Mucosa of rectum (tissue), 2 donors: ENCODE results near the gene NAXD.

ENCODE experiments used
- H3K27ac ChIP-seq, 2 donors: one replicate each; pipeline ENCODE4 v1.7.0; 2013; ENCODE audit warnings: inconsistent platforms in 2 of 2, low read depth in 2 of 2, low read length in 2 of 2
- H3K27me3 ChIP-seq, 2 donors: one replicate each; pipeline ENCODE4 v1.7.0; 2013; ENCODE audit warnings: low read length in 2 of 2; ENCODE audit not compliant: control insufficient read depth in 2 of 2, insufficient read depth in 2 of 2
- H3K36me3 ChIP-seq, 2 donors: one replicate each; pipeline ENCODE4 v1.7.0; 2013; ENCODE audit warnings: low read length in 2 of 2; ENCODE audit not compliant: control insufficient read depth in 2 of 2, insufficient read depth in 2 of 2
- H3K4me1 ChIP-seq, 2 donors: one replicate each; pipeline ENCODE4 v1.7.0; 2013; ENCODE audit warnings: low read length in 2 of 2, mild to moderate bottlenecking in 1 of 2; ENCODE audit not compliant: control insufficient read depth in 2 of 2, insufficient read depth in 2 of 2
- H3K4me3 ChIP-seq, 2 donors: one replicate each; pipeline ENCODE4 v1.7.0; 2013; ENCODE audit warnings: low read length in 2 of 2
- H3K9ac ChIP-seq, 2 donors: one replicate each; pipeline ENCODE4 v1.7.0; 2013; ENCODE audit warnings: low read length in 2 of 2, low read depth in 1 of 2, mild to moderate bottlenecking in 1 of 2
- H3K9me3 ChIP-seq, 2 donors: one replicate each; pipeline ENCODE4 v1.7.0; 2013; ENCODE audit warnings: low read length in 2 of 2; ENCODE audit not compliant: control insufficient read depth in 2 of 2
- donor health status: healthy.
- donor health status: Normal muscosa, but diverticular disease.

NAXD gene

DNA sequence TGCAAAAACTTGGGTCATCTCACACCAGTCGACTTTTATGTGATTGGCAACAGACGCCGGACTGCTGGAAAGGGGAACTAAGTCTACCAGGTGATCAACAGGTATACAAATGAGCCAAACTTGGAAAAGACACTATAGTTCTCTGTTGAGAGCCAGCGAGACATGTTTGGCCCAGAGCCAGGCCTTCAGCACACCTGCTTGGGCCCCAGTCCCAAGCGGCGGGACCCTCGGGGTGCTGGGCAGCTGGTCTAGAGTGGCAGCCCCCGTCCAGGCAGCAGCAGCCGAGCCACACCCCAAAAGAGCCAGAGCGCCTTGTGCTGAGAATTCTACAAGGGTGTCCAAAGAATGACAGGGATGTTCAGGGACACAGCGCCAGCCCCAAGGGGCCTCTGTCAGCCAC, 28.0 kb downstream of the NAXD start:
- Histone ChIP-seq H3K4me3 (no peak overlapping the region), H3K9me3 (no peaks in the 10 kb centered on the region), H3K36me3 (peaks cover 39 to 41% of the 10 kb centered on the region in 2 donors), H3K9ac (no peak overlapping the region), H3K4me1 (no peaks in the 10 kb centered on the region), H3K27me3 (no peaks in the 10 kb centered on the region), H3K27ac (no peak overlapping the region)

DNA sequence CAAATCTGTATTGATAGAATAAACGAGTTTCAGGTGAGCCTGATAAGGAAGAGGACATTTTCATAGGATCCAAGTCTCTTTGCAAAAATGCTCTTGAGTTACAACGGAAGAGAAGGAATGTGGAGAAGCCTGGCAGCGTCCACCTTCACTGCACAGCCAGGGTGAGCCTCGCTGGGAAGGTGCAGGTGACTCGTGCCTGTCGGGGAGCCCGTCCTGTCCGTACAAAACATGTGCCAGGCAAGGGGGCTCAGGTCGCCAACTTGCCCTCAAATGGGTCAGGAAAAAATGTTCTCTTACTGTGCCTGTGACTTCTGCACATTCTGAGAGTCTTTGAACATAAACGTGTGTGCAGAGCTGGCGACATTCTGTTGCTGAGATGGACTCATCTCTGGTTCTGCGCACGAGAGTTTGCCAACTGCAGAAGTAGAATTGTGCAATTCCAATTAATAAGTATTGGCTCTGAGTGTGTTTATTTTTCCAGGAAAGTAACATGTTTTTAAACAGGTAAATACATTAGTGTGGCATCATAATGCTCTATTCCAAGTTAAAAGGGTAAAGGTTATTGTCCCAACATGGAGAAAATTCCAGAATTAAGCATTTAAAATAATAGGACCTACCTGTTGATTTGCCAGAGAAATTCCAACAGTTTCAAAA, 28.6 kb downstream of the NAXD start:
- Histone ChIP-seq H3K36me3 (peaks cover 34 to 45% of the 10 kb centered on the region in 2 donors), H3K9ac (no peak overlapping the region), H3K4me3 (no peak overlapping the region), H3K27me3 (no peaks in the 10 kb centered on the region), H3K27ac (no peak overlapping the region), H3K9me3 (no peaks in the 10 kb centered on the region), H3K4me1 (no peaks in the 10 kb centered on the region)

DNA sequence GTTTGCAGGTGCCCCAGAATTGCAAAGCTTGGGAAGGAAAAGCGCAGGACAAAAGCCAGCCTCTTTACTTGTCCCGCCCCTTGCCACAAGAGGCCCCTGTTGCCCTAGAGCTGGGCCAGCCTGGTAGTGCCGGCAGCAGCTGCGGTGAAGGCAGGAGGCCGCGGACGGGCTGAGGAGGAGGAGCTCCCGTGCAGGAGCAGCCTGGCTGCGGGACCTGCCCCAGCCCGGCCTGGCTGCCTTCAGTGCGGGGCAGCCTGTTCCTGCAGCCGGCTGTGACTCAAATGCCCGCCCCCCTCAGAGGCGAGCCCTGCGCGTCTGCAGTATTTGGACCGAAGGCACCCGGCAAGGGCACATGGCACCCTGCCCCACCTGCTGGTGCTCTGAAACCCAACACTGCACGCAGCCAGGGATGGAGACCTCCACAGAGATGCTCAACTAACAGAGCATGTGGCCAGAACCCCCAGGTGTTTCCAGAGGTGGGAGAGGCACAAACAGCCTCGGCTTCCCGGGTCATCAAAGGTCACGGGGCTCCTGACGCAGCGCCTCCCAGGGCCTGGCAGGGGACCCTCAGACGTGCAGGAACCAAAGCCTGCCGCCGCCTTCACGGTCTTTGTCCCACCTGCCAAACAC, 29.7 kb downstream of the NAXD start:
- H3K36me3 ChIP-seq = peaks cover 27 to 38% of the 10 kb centered on the region in 2 donors
- H3K9ac ChIP-seq = no peak overlapping the region
- H3K4me1 ChIP-seq = no peaks in the 10 kb centered on the region
- no peak overlapping the region for H3K4me3 ChIP-seq
- H3K27ac ChIP-seq = no peak overlapping the region
- no peaks in the 10 kb centered on the region for H3K9me3 ChIP-seq
- H3K27me3 ChIP-seq = no peaks in the 10 kb centered on the region

DNA sequence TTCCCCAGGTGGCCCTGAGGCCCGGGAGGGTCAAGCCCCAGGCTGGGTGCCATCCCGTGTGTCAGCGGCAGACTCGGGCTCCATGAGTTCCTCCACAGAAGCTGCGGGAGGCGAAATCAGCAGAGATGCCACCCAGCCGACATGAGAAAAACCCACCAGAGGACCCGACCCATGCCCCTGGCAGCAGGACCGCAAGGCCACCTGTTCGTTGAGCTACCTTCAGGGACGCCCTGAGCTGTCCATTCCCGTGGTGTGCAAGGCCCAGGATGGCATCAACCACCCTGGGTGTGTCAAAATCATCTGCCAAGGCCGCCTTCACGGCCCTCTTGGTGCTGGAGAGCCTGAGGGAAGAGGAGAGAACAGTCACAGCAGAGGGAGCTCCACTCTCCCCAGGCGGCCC, 30.4 kb downstream of the NAXD start:
- H3K27me3 ChIP-seq = no peaks in the 10 kb centered on the region
- H3K9ac ChIP-seq = no peak overlapping the region
- H3K36me3 ChIP-seq = peaks cover 26 to 43% of the 10 kb centered on the region in 2 donors
- no peak overlapping the region for H3K27ac ChIP-seq
- no peaks in the 10 kb centered on the region for H3K4me1 ChIP-seq
- H3K9me3 ChIP-seq = no peaks in the 10 kb centered on the region
- no peak overlapping the region for H3K4me3 ChIP-seq

DNA sequence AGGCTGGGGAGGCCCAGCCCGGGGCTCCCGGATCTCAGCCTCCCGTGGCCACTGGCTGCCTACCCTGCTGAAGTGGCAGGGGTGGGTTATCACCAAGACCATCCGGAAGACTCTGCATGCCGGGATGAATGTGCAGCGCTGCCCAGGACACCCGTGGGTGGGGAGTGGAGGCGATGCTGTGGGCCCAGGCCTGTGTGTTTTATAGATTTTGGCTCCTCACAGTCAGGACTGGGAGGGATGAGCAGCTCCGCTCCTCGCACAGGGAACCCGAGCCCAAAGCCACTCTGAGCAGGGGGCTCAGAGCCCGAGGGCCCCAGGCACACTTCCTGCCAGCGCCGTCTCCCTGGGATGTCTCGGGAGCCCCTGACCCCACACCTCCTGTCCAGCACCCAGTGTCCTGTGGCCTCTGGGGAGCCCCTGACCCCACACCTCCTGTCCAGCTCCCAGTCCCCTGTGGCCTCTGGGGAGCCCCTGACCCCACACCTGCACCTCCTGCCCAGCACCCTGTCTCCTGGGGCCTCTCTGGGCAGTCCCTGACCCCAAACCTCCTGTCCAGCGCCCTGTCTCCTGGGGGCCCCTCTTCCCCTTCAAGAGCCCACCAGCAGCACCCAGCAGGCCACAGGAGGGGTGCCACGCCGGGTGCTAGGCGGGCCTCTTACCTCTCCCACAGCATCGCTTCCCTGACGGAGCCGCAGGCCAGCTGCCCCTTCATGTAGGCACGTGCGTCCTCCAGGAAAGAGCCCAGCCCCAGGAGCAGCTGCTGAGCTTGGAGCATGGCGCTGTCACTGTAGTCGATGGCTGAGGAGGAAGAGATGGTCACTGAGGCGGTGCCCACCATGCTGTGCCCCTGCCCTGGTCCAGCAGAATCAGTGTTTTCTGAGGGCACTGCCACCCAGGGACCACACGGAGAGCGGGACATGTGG, 31.4 kb downstream of the NAXD start:
- Histone ChIP-seq H3K9me3 (no peaks in the 10 kb centered on the region), H3K9ac (no peak overlapping the region), H3K27me3 (no peaks in the 10 kb centered on the region), H3K4me3 (no peak overlapping the region), H3K36me3 (peaks cover 22 to 41% of the 10 kb centered on the region in 2 donors), H3K27ac (no peak overlapping the region), H3K4me1 (no peaks in the 10 kb centered on the region)

DNA sequence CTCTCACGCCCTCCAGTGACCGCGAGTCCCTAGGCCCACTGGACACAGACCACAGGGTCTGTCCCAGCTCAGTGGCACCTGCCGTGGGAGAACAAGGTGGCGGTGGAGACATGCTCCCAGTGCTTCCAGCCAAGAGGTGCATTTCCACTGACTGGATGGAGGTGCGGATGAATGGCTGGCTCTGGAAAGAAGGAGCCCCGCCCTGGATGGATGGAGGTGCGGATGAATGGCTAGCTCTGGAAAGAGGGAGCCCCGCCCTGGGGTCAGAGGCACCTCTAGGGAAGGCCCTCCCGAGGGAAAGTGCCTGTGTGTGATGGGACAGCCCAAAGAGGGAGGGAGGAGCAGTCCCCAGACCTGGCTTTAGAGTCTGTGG, 32.0 kb downstream of the NAXD start:
- H3K9me3 ChIP-seq = no peaks in the 10 kb centered on the region
- no peaks in the 10 kb centered on the region for H3K27me3 ChIP-seq
- H3K9ac ChIP-seq = no peak overlapping the region
- H3K27ac ChIP-seq = no peak overlapping the region
- no peaks in the 10 kb centered on the region for H3K4me1 ChIP-seq
- H3K4me3 ChIP-seq = no peak overlapping the region
- H3K36me3 ChIP-seq = peaks cover 20 to 42% of the 10 kb centered on the region in 2 donors

DNA sequence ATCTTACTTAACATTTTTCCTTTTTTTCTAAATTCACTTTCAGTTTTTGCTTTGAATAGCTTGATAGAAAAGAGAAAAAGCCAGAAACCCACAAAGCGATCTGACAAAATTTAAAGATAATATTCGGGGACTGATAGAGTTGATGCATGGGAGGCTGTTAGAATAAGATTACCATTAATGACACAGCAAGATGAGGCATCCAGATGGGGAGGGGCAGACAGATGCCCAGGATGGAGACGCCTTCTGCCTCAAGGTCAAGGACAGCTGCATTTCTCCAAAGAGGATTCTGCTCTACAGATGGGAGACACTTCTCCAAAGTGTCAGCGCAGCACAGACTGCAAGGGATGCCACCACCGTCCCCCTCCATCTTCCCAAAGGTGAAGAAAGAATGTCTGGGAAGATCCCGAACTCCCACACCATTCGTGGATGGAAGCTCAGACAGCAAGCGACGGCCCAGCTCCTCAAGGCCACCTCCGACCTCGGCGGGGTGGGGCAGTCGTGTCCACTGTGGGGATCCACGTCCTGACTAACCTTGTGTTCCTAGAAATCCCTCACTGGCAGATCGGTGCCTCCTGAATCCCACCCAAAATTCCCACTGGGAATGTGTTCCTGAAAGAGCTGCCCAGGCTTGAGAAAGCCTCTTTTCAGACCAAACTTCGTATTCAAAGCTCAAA, 32.9 kb downstream of the NAXD start:
- Histone ChIP-seq H3K36me3 (peaks cover 19 to 41% of the 10 kb centered on the region in 2 donors), H3K4me3 (no peak overlapping the region), H3K27me3 (no peaks in the 10 kb centered on the region), H3K27ac (no peak overlapping the region), H3K9me3 (no peaks in the 10 kb centered on the region), H3K9ac (no peak overlapping the region), H3K4me1 (no peaks in the 10 kb centered on the region)

DNA sequence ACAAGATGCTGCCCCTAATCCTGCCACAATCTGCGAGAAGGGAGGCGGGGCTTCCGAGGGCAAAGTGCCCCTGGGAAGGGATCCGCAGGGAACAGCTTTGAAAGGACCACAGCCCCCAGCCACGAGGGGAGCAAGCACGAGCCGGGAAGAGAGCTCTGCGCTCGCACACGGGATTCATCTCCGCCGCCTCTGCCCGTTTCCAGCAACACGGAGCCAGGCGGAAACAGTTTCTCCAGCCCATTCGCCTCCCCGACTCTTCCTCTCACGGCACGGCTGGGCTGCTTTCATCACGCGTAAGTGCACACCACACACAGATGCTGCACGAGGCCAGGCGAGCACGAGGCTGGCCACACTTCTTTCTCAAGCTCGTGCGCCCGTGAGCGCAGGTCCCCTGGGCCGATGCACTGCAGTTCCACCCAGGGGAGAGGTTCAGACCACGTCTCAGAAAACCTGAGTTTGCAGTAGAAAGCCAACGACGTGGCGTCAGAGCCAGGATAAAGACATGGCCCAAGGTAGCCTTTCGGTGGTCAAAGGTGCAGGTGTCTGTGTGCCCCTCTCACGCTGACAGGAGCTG, 33.6 kb downstream of the NAXD start:
- peaks cover 13 to 37% of the 10 kb centered on the region in 2 donors for H3K36me3 ChIP-seq
- H3K27ac ChIP-seq = no peak overlapping the region
- H3K4me3 ChIP-seq = no peak overlapping the region
- H3K4me1 ChIP-seq = no peaks in the 10 kb centered on the region
- H3K27me3 ChIP-seq = no peaks in the 10 kb centered on the region
- H3K9ac ChIP-seq = no peak overlapping the region
- H3K9me3 ChIP-seq = no peaks in the 10 kb centered on the region

DNA sequence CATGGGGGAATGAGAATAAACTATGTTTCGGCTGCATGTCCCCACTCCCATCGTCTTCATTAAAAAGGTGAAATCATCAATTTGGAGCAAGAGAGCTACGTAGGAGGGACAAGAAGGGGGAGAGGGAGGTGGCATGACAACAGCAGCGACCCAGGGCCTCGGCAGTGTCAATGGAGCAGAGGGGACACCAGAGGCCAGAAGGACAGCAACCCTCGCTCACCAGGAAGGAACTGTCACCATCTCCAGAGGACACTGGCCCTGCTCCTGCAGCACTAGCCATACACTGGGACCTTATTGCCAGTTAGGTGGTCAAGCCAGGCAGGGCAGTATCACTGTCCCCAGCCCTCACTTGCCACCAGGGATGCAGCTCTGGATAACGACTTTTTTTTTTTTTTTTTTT, 34.2 kb downstream of the NAXD start:
- Histone ChIP-seq H3K4me1 (no peaks in the 10 kb centered on the region), H3K27ac (no peak overlapping the region), H3K9me3 (no peaks in the 10 kb centered on the region), H3K4me3 (no peak overlapping the region), H3K36me3 (peaks cover 8 to 35% of the 10 kb centered on the region in 2 donors), H3K9ac (no peak overlapping the region), H3K27me3 (no peaks in the 10 kb centered on the region)
